Activated naive CD4-positive, alpha-beta T cell treated with anti-CD3 and anti-CD28 coated beads for 36 hours (primary cell): ENCODE results near the gene ADGRV1. TPM values are rescaled to one million over a fixed set of nuclear protein-coding genes. Genes with fewer than 3 reads are reported as not detected.
"Not testable (repeated sequence)": the region's sequence is repeated elsewhere in the genome, so short reads cannot be mapped to it uniquely, and the experiment has no call there.

Source experiments
- CTCF ChIA-PET: fragments of 350-600 bp; sonication (Branson Sonifier 250); formaldehyde crosslinking; loops from one replicate; lab custom pipeline; 2021; ENCODE audit warnings: antibody characterized with exemption; lab: Charles Lee
- DNase-seq: peaks from one replicate; pipeline ENCODE4 v3.0.0-alpha.2; 2020
- H3K27ac Mint-ChIP-seq: one replicate; pipeline ENCODE4 v1.8.0; 2021; ENCODE audit warnings: mild to moderate bottlenecking, mixed read lengths
- H3K27me3 Mint-ChIP-seq: one replicate; pipeline ENCODE4 v1.8.0; 2021; ENCODE audit warnings: low read depth, mixed read lengths
- H3K36me3 Mint-ChIP-seq: one replicate; pipeline ENCODE4 v1.8.0; 2021; ENCODE audit warnings: low read depth, mixed read lengths
- H3K4me1 Mint-ChIP-seq: one replicate; pipeline ENCODE4 v1.8.0; 2021; ENCODE audit warnings: low read depth, mixed read lengths
- H3K4me3 Mint-ChIP-seq: one replicate; pipeline ENCODE4 v1.8.0; 2021; ENCODE audit warnings: mild to moderate bottlenecking, moderate library complexity, mixed read lengths
- H3K9me3 Mint-ChIP-seq: one replicate; pipeline ENCODE4 v1.8.0; 2021; ENCODE audit warnings: mixed read lengths
- intact Hi-C: fragments of 100-400 bp; cut with micrococcal nuclease; formaldehyde crosslinking; loops from one replicate; pipeline ENCODE4 v1.15.1; 2023
- total RNA-seq, 2 experiments: library from RNA; stranded (reverse); gene quantifications; one replicate each; pipeline ENCODE4 v1.2.3, GENCODE V29; 2021

ADGRV1 gene
- total RNA-seq, 2 experiments from 2014 or later = not detected

GRCh38 chr5:90579905-90580304 lies 21.3 kb downstream of the ADGRV1 start:
- peaks cover 13% of the 10 kb centered on the region for H3K9me3 Mint-ChIP-seq
- not testable (repeated sequence) for H3K27ac Mint-ChIP-seq

GRCh38 chr5:90581956-90582355 lies 23.4 kb downstream of the ADGRV1 start:
- no peak overlapping the region for H3K4me3 Mint-ChIP-seq
- no peak overlapping the region for H3K27ac Mint-ChIP-seq
- H3K4me1 Mint-ChIP-seq = no peaks in the 10 kb centered on the region
- CTCF ChIA-PET = interaction anchor here (1.1 kb wide), 1 partner anchor 202 kb away, joined by 3 read pairs; no protein-coding TSS in a partner anchor
- H3K36me3 Mint-ChIP-seq = no peaks in the 10 kb centered on the region
- DNase-seq = no peak
- intact Hi-C loops = no loop called here
- H3K27me3 Mint-ChIP-seq = peaks cover 39% of the 10 kb centered on the region
- peaks cover 12% of the 10 kb centered on the region for H3K9me3 Mint-ChIP-seq

More at GRCh38 chr5:90579905-90580304, 21.3 kb downstream of the ADGRV1 start:
- DNase-seq, CTCF ChIA-PET, intact Hi-C loops, H3K36me3 Mint-ChIP-seq, H3K4me1 Mint-ChIP-seq, H3K4me3 Mint-ChIP-seq: not testable (repeated sequence)
- H3K27me3 Mint-ChIP-seq = peaks cover 38% of the 10 kb centered on the region

GRCh38 chr5:90585337-90585986 lies 26.9 kb downstream of the ADGRV1 start:
- CTCF ChIA-PET = no interaction called here
- intact Hi-C loops = no loop called here
- Mint-ChIP-seq H3K9me3 (peaks cover 3% of the 10 kb centered on the region), H3K27ac (no peak overlapping the region), H3K4me3 (no peak overlapping the region), H3K36me3 (no peaks in the 10 kb centered on the region), H3K4me1 (no peaks in the 10 kb centered on the region), H3K27me3 (peaks cover 32% of the 10 kb centered on the region)
- no peak for DNase-seq

- Mint-ChIP-seq H3K36me3 (no peaks in the 10 kb centered on the region), H3K27ac (no peak overlapping the region), H3K4me3 (no peak overlapping the region), H3K27me3 (peaks cover 27% of the 10 kb centered on the region), H3K4me1 (no peaks in the 10 kb centered on the region), H3K9me3 (no peaks in the 10 kb centered on the region)
- intact Hi-C loops = no loop called here
- no peak for DNase-seq
- CTCF ChIA-PET = no interaction called here
Observed at GRCh38 chr5:90586469-90586868, 27.9 kb downstream of the ADGRV1 start.

GRCh38 chr5:90590170-90590569 lies 31.6 kb downstream of the ADGRV1 start:
- CTCF ChIA-PET = interaction anchor here (0.6 kb wide), 1 partner anchor 149 kb away, joined by 3 read pairs; no protein-coding TSS in a partner anchor
- H3K36me3 Mint-ChIP-seq = no peaks in the 10 kb centered on the region
- no peak overlapping the region for H3K27ac Mint-ChIP-seq
- H3K9me3 Mint-ChIP-seq = no peaks in the 10 kb centered on the region
- H3K27me3 Mint-ChIP-seq = peaks cover 23% of the 10 kb centered on the region
- DNase-seq = no peak
- intact Hi-C loops = no loop called here
- no peak overlapping the region for H3K4me3 Mint-ChIP-seq
- H3K4me1 Mint-ChIP-seq = no peaks in the 10 kb centered on the region

GRCh38 chr5:90593083-90593482 lies 34.5 kb downstream of the ADGRV1 start:
- CTCF ChIA-PET, H3K36me3 Mint-ChIP-seq: not testable (repeated sequence)

GRCh38 chr5:90595766-90596165 lies 37.2 kb downstream of the ADGRV1 start:
- CTCF ChIA-PET, intact Hi-C loops, H3K4me3 Mint-ChIP-seq, H3K36me3 Mint-ChIP-seq, H3K27ac Mint-ChIP-seq, H3K9me3 Mint-ChIP-seq, DNase-seq, H3K27me3 Mint-ChIP-seq, H3K4me1 Mint-ChIP-seq: not testable (repeated sequence)

More at GRCh38 chr5:90593083-90593482, 34.5 kb downstream of the ADGRV1 start:
- intact Hi-C loops, H3K4me3 Mint-ChIP-seq, H3K27me3 Mint-ChIP-seq, H3K9me3 Mint-ChIP-seq, DNase-seq, H3K27ac Mint-ChIP-seq, H3K4me1 Mint-ChIP-seq: not testable (repeated sequence)

- Mint-ChIP-seq H3K36me3 (no peaks in the 10 kb centered on the region), H3K27me3 (peaks cover 9% of the 10 kb centered on the region), H3K4me1 (no peaks in the 10 kb centered on the region), H3K9me3 (no peaks in the 10 kb centered on the region), H3K27ac (no peak overlapping the region), H3K4me3 (no peak overlapping the region)
- DNase-seq = no peak
- intact Hi-C loops = no loop called here
- CTCF ChIA-PET = no interaction called here
Observed at GRCh38 chr5:90598293-90598692, 39.7 kb downstream of the ADGRV1 start.

- H3K4me3 Mint-ChIP-seq, CTCF ChIA-PET, intact Hi-C loops, H3K27ac Mint-ChIP-seq, H3K36me3 Mint-ChIP-seq, H3K9me3 Mint-ChIP-seq, H3K4me1 Mint-ChIP-seq, DNase-seq: not testable (repeated sequence)
- H3K27me3 Mint-ChIP-seq = peaks cover 18% of the 10 kb centered on the region
Observed at GRCh38 chr5:90600307-90600706, 41.7 kb downstream of the ADGRV1 start.

- CTCF ChIA-PET = no interaction called here
- DNase-seq = no peak
- peaks cover 20% of the 10 kb centered on the region for H3K27me3 Mint-ChIP-seq
- intact Hi-C loops = no loop called here
- H3K9me3 Mint-ChIP-seq = no peaks in the 10 kb centered on the region
- H3K27ac Mint-ChIP-seq = no peak overlapping the region
- no peak overlapping the region for H3K4me3 Mint-ChIP-seq
- no peaks in the 10 kb centered on the region for H3K36me3 Mint-ChIP-seq
- H3K4me1 Mint-ChIP-seq = no peaks in the 10 kb centered on the region
Observed at GRCh38 chr5:90601468-90601867, 42.9 kb downstream of the ADGRV1 start.

- intact Hi-C loops = no loop called here
- no peak for DNase-seq
- H3K9me3 Mint-ChIP-seq = no peaks in the 10 kb centered on the region
- no peaks in the 10 kb centered on the region for H3K4me1 Mint-ChIP-seq
- no peak overlapping the region for H3K4me3 Mint-ChIP-seq
- H3K27me3 Mint-ChIP-seq = peaks cover 24% of the 10 kb centered on the region
- no peak overlapping the region for H3K27ac Mint-ChIP-seq
- CTCF ChIA-PET = interaction anchor here (1.9 kb wide), 1 partner anchor 164 kb away, joined by 5 read pairs; no protein-coding TSS in a partner anchor
- H3K36me3 Mint-ChIP-seq = no peaks in the 10 kb centered on the region
Observed at GRCh38 chr5:90602681-90603080, 44.1 kb downstream of the ADGRV1 start.

- DNase-seq = no peak
- peaks cover 31% of the 10 kb centered on the region for H3K27me3 Mint-ChIP-seq
- CTCF ChIA-PET = interaction anchor here (0.7 kb wide), 1 partner anchor 168 kb away, joined by 3 read pairs; no protein-coding TSS in a partner anchor
- no peaks in the 10 kb centered on the region for H3K36me3 Mint-ChIP-seq
- no peaks in the 10 kb centered on the region for H3K9me3 Mint-ChIP-seq
- intact Hi-C loops = loop anchor here (1.0 kb wide), 1 partner anchor 177 kb away; no protein-coding TSS in a partner anchor
- H3K4me1 Mint-ChIP-seq = no peaks in the 10 kb centered on the region
- no peak overlapping the region for H3K27ac Mint-ChIP-seq
- no peak overlapping the region for H3K4me3 Mint-ChIP-seq
Observed at GRCh38 chr5:90606539-90606938, 47.9 kb downstream of the ADGRV1 start.

- Mint-ChIP-seq H3K27ac (no peak overlapping the region), H3K9me3 (no peaks in the 10 kb centered on the region), H3K36me3 (no peaks in the 10 kb centered on the region), H3K4me3 (no peak overlapping the region), H3K4me1 (peaks cover 4% of the 10 kb centered on the region), H3K27me3 (peaks cover 9% of the 10 kb centered on the region)
- CTCF ChIA-PET = no interaction called here
- intact Hi-C loops = no loop called here
- no peak for DNase-seq
Observed at GRCh38 chr5:90612919-90613318, 54.3 kb downstream of the ADGRV1 start.
